GM11168 (cell line): ENCODE results near the gene MYH15.

Source experiments
- in situ Hi-C: fragments of 300-500 bp; cut with MboI; formaldehyde crosslinking; loops from one replicate; pipeline ENCODE4 v1.12.0; 2022; ENCODE audit warnings: low sequenced_read_pairs; ENCODE audit not compliant: unreplicated experiment

MYH15 gene

GRCh38 chr3:108475220-108475782, 35.1 kb downstream of the MYH15 start:
- in situ Hi-C loops = loop anchor here (10.0 kb wide), 1 partner anchor 330 kb away; no protein-coding TSS in a partner anchor

- in situ Hi-C loops = loop anchor here (10.0 kb wide), 1 partner anchor 330 kb away; no protein-coding TSS in a partner anchor
Measured at GRCh38 chr3:108474581-108474980, 35.8 kb downstream of the MYH15 start.

GRCh38 chr3:108473711-108474110, 36.7 kb downstream of the MYH15 start:
- in situ Hi-C loops = loop anchor here (10.0 kb wide), 1 partner anchor 329 kb away; no protein-coding TSS in a partner anchor

GRCh38 chr3:108472001-108472591, 38.3 kb downstream of the MYH15 start:
- in situ Hi-C loops = loop anchor here (10.0 kb wide), 1 partner anchor 327 kb away; no protein-coding TSS in a partner anchor

GRCh38 chr3:108471426-108471825, 39.0 kb downstream of the MYH15 start:
- in situ Hi-C loops = loop anchor here (10.0 kb wide), 1 partner anchor 327 kb away; no protein-coding TSS in a partner anchor

GRCh38 chr3:108469126-108469525, 41.3 kb downstream of the MYH15 start:
- in situ Hi-C loops = no loop called here

- in situ Hi-C loops = no loop called here
Measured at GRCh38 chr3:108468577-108468976, 41.8 kb downstream of the MYH15 start.

GRCh38 chr3:108462899-108463298, 47.5 kb downstream of the MYH15 start:
- in situ Hi-C loops = no loop called here

- in situ Hi-C loops = no loop called here
Measured at GRCh38 chr3:108461661-108462111, 48.7 kb downstream of the MYH15 start.

- in situ Hi-C loops = no loop called here
Measured at GRCh38 chr3:108459225-108459624, 51.2 kb downstream of the MYH15 start.

GRCh38 chr3:108455212-108455705, 55.1 kb downstream of the MYH15 start:
- in situ Hi-C loops = no loop called here

GRCh38 chr3:108453565-108453964, 56.8 kb downstream of the MYH15 start:
- in situ Hi-C loops = no loop called here

- in situ Hi-C loops = no loop called here
Measured at GRCh38 chr3:108450444-108450843, 60.0 kb downstream of the MYH15 start.

GRCh38 chr3:108448593-108448992, 61.8 kb downstream of the MYH15 start:
- in situ Hi-C loops = no loop called here

- in situ Hi-C loops = no loop called here
Measured at GRCh38 chr3:108447096-108447847, 63.1 kb downstream of the MYH15 start.

GRCh38 chr3:108442281-108442680, 68.1 kb downstream of the MYH15 start:
- in situ Hi-C loops = no loop called here

- in situ Hi-C loops = no loop called here
Measured at GRCh38 chr3:108441518-108441917, 68.9 kb downstream of the MYH15 start.

- in situ Hi-C loops = no loop called here
Measured at GRCh38 chr3:108441071-108441507, 69.3 kb downstream of the MYH15 start.

- in situ Hi-C loops = no loop called here
Measured at GRCh38 chr3:108438542-108438941, 71.9 kb downstream of the MYH15 start.

- in situ Hi-C loops = no loop called here
Measured at GRCh38 chr3:108437439-108437838, 73.0 kb downstream of the MYH15 start.

GRCh38 chr3:108433928-108434327, 76.5 kb downstream of the MYH15 start:
- in situ Hi-C loops = no loop called here
